Natural killer cell (primary cell): ENCODE measurements around the gene CARS1. TPM values are rescaled to one million over a fixed set of nuclear protein-coding genes. Genes with fewer than 3 reads are reported as not detected.

Experiments used
- ATAC-seq, 3 donors: fragments of 150-1000 bp in 2 of 3; fragments of 200-7000 bp in 1 of 3; cut with Tn5 transposase; 1 replicate in 1 of 3; 2 replicates in 2 of 3; pipeline ENCODE4 v1.10.0; 2021; ENCODE audit warnings: mild to moderate bottlenecking in 2 of 3, moderate library complexity in 2 of 3
- DNase-seq, 2 donors: peaks; one replicate each; pipeline versions ENCODE4 v3.0.0 to v3.0.0-alpha.2; 2013 to 2021; ENCODE audit warnings: mixed read lengths in 1 of 2
- H3K27ac ChIP-seq: one replicate; pipeline ENCODE4 v1.5.1; 2013; ENCODE audit warnings: mild to moderate bottlenecking, low read length
- H3K27me3 ChIP-seq: one replicate; pipeline ENCODE4 v1.6.1; 2013; ENCODE audit warnings: low read length; ENCODE audit not compliant: control insufficient read depth, insufficient read depth
- H3K36me3 ChIP-seq: one replicate; pipeline ENCODE4 v1.6.1; 2013; ENCODE audit warnings: low read length; ENCODE audit not compliant: control insufficient read depth, insufficient read depth
- H3K4me1 ChIP-seq: one replicate; pipeline ENCODE4 v1.6.1; 2013; ENCODE audit warnings: low read length; ENCODE audit not compliant: control insufficient read depth, insufficient read depth
- H3K4me3 ChIP-seq: one replicate; pipeline ENCODE4 v1.5.1; 2013; ENCODE audit warnings: low read length
- H3K9me3 ChIP-seq: one replicate; pipeline ENCODE4 v1.6.1; 2013; ENCODE audit warnings: low read length; ENCODE audit not compliant: control insufficient read depth, insufficient read depth
- H3K27ac Mint-ChIP-seq, 2 donors: one replicate each; pipeline ENCODE4 v1.8.0; 2022; ENCODE audit warnings: mild to moderate bottlenecking in 2 of 2, mixed read lengths in 2 of 2, moderate library complexity in 1 of 2
- H3K27me3 Mint-ChIP-seq, 2 donors: one replicate each; pipeline ENCODE4 v1.8.0; 2022; ENCODE audit warnings: low read depth in 2 of 2, mixed read lengths in 2 of 2
- H3K36me3 Mint-ChIP-seq: one replicate; pipeline ENCODE4 v1.8.0; 2022; ENCODE audit warnings: mixed read lengths
- H3K4me1 Mint-ChIP-seq, 2 donors: one replicate each; pipeline ENCODE4 v1.8.0; 2022; ENCODE audit warnings: mixed read lengths in 2 of 2
- H3K4me3 Mint-ChIP-seq: one replicate; pipeline ENCODE4 v1.8.0; 2022; ENCODE audit warnings: mild to moderate bottlenecking, moderate library complexity, mixed read lengths
- H3K9me3 Mint-ChIP-seq, 2 donors: one replicate each; pipeline ENCODE4 v1.8.0; 2022; ENCODE audit warnings: mixed read lengths in 2 of 2
- CTCF ChIP-seq: fragments of 200-600 bp; IDR thresholded peaks from one replicate; pipeline ENCODE4 v1.8.0; 2022; ENCODE audit warnings: antibody characterized with exemption
- WGBS: methylation state at CpG from one replicate; pipeline ENCODE4 v1.1.7; 2013; ENCODE audit warnings: missing lambda C conversion rate; ENCODE audit not compliant: insufficient coverage; 5-methylcytosine and 5-hydroxymethylcytosine counted together
- intact Hi-C: fragments of 100-400 bp; cut with micrococcal nuclease; formaldehyde crosslinking; loops from one replicate; pipeline ENCODE4 v1.14.2; 2022
- total RNA-seq, 4 donors: library from RNA; stranded (reverse); fragments of 120-200 nt in 1 of 4; gene quantifications; one replicate each; pipeline versions ENCODE4 v1.2.3 to v1.2.4, GENCODE V29; 2013 to 2022

The CARS1 gene
- total RNA-seq, 3 donors from 2014 or later (not counting 1 experiment from before 2014, with no cell fraction given), result 47.9 to 51.3 (median 50.3) TPM

GRCh38 chr11:3030289-3031070 lies 26.7 kb downstream of the CARS1 start:
- H3K36me3 Mint-ChIP-seq, result peaks cover 22% of the 10 kb centered on the region
- no peak for TF ChIP-seq CTCF
- H3K27me3 Mint-ChIP-seq, result no peaks in the 10 kb centered on the region
- H3K4me3 Mint-ChIP-seq, result no peak overlapping the region
- no peaks in the 10 kb centered on the region for H3K9me3 Mint-ChIP-seq
- Histone ChIP-seq H3K9me3 (no peaks in the 10 kb centered on the region), H3K36me3 (peaks cover 64% of the 10 kb centered on the region), H3K4me3 (no peak overlapping the region), H3K27ac (no peak overlapping the region), H3K4me1 (peaks cover 14% of the 10 kb centered on the region), H3K27me3 (no peaks in the 10 kb centered on the region)
- WGBS, result 87% methylated on average over 18 of the region's 18 CpGs
- DNase-seq (no peak), ATAC-seq (no peak)
- H3K4me1 Mint-ChIP-seq, result no peaks in the 10 kb centered on the region
- intact Hi-C loops, result no loop called here
- no peak overlapping the region for H3K27ac Mint-ChIP-seq

GRCh38 chr11:3028813-3029212 lies 28.4 kb downstream of the CARS1 start:
- ATAC-seq (no peak), DNase-seq (no peak)
- Histone ChIP-seq H3K27ac (no peak overlapping the region), H3K4me3 (no peak overlapping the region), H3K27me3 (no peaks in the 10 kb centered on the region), H3K4me1 (peaks cover 10% of the 10 kb centered on the region), H3K36me3 (peaks cover 65% of the 10 kb centered on the region), H3K9me3 (no peaks in the 10 kb centered on the region)
- no peaks in the 10 kb centered on the region for H3K4me1 Mint-ChIP-seq
- WGBS, result 96% methylated on average over 9 of the region's 9 CpGs
- H3K4me3 Mint-ChIP-seq, result no peak overlapping the region
- no peak for TF ChIP-seq CTCF
- intact Hi-C loops, result no loop called here
- H3K27ac Mint-ChIP-seq, result no peak overlapping the region
- peaks cover 22% of the 10 kb centered on the region for H3K36me3 Mint-ChIP-seq
- H3K27me3 Mint-ChIP-seq, result no peaks in the 10 kb centered on the region
- H3K9me3 Mint-ChIP-seq, result no peaks in the 10 kb centered on the region

GRCh38 chr11:3026803-3027202 lies 30.4 kb downstream of the CARS1 start:
- Histone ChIP-seq H3K36me3 (peaks cover 53% of the 10 kb centered on the region), H3K9me3 (no peaks in the 10 kb centered on the region), H3K4me1 (peaks cover 24% of the 10 kb centered on the region), H3K27me3 (no peaks in the 10 kb centered on the region), H3K27ac (no peak overlapping the region), H3K4me3 (no peak overlapping the region)
- no peak overlapping the region for H3K27ac Mint-ChIP-seq
- no peak for TF ChIP-seq CTCF
- H3K36me3 Mint-ChIP-seq, result peaks cover 22% of the 10 kb centered on the region
- intact Hi-C loops, result no loop called here
- peaks cover 7 to 8% of the 10 kb centered on the region in 2 donors for H3K4me1 Mint-ChIP-seq
- 93% methylated on average over 8 of the region's 8 CpGs for WGBS
- no peaks in the 10 kb centered on the region for H3K27me3 Mint-ChIP-seq
- H3K9me3 Mint-ChIP-seq, result no peaks in the 10 kb centered on the region
- ATAC-seq (no peak), DNase-seq (no peak)
- H3K4me3 Mint-ChIP-seq, result no peak overlapping the region
